OCI-LY1 (cell line): ENCODE data around the gene RND3.

ENCODE experiments used
- EZH2 ChIP-seq: fragments of 200-600 bp; sonication (generic), shearing (Covaris generic); IDR thresholded peaks from 2 replicates; pipeline ENCODE4 v1.8.0; 2017; ENCODE audit warnings: borderline replicate concordance, mixed run types, mild to moderate bottlenecking, antibody characterized with exemption, low read length, moderate library complexity, mixed read lengths
- TF ChIP-seq, protein P1 (sequence below): fragments of 200-600 bp; sonication (generic), shearing (Covaris generic); IDR thresholded peaks from 2 replicates; pipeline ENCODE4 v1.5.1; 2017; ENCODE audit warnings: mild to moderate bottlenecking, antibody characterized with exemption, low read length, moderate library complexity, mixed read lengths

DNA sequence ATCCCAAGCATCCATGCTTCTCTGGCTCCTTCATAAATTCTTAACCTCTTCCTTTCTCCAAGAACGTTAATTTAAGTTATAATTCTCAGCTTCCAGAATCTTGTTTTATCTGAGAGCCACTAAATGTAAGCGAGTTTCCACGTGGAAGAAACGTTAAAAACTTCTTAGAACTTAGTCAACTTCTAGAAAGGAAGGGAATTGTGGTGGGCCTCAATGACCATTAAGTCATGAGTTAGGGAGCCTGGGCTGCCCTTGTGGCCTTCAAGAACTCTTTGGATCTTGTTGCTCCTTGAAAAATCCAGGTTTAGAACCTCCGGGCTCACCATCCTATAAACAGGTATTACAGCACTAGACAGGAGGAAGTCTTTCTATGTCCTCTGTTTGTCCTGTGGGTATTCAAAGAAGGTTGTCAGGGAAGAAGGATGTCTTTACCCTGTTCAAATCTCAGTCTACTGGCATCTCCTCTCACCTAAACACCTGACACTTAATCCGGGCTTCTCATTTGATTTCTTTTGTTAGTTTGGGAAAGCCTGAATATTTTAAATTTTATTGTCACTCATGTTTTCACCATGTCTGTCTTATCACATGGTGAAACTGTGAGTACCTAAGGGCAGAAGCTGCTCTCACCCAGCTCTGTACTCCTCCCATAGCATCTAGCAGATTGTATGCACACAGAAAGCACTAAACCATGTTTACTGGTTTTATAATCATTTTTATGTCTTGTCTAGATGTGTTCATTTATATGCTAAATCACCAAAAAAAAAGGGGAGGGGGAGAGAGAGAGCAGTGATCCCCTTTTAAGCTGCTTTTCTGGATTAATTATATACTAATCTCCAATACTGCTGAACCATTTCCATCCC, 6.3 kb downstream of the RND3 start:
- TF ChIP-seq, protein P1, sequence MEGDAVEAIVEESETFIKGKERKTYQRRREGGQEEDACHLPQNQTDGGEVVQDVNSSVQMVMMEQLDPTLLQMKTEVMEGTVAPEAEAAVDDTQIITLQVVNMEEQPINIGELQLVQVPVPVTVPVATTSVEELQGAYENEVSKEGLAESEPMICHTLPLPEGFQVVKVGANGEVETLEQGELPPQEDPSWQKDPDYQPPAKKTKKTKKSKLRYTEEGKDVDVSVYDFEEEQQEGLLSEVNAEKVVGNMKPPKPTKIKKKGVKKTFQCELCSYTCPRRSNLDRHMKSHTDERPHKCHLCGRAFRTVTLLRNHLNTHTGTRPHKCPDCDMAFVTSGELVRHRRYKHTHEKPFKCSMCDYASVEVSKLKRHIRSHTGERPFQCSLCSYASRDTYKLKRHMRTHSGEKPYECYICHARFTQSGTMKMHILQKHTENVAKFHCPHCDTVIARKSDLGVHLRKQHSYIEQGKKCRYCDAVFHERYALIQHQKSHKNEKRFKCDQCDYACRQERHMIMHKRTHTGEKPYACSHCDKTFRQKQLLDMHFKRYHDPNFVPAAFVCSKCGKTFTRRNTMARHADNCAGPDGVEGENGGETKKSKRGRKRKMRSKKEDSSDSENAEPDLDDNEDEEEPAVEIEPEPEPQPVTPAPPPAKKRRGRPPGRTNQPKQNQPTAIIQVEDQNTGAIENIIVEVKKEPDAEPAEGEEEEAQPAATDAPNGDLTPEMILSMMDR = no peak
- no peak for TF ChIP-seq EZH2
